AG09309 (cell line): ENCODE measurements around the gene ITGB7.
A peak's percentile ranks its signal among the peaks of the same experiment; 100 is the strongest.

Source experiments
- DNase-seq: peaks from one replicate; pipeline ENCODE4 v3.0.0-alpha.2; 2010; ENCODE audit warnings: low read depth
- H3K4me3 ChIP-seq: 2 replicates; pipeline ENCODE4 v1.5.1; 2011; ENCODE audit warnings: mild to moderate bottlenecking, low read depth, low read length, moderate library complexity; ENCODE audit not compliant: control insufficient read depth
- CTCF ChIP-seq: IDR thresholded peaks from 2 replicates; pipeline ENCODE4 v1.5.1; 2011; ENCODE audit warnings: mild to moderate bottlenecking, low read depth, low read length, inconsistent platforms; ENCODE audit not compliant: insufficient read depth, control insufficient read depth; ENCODE audit errors: missing control alignments

Gene ITGB7

DNA sequence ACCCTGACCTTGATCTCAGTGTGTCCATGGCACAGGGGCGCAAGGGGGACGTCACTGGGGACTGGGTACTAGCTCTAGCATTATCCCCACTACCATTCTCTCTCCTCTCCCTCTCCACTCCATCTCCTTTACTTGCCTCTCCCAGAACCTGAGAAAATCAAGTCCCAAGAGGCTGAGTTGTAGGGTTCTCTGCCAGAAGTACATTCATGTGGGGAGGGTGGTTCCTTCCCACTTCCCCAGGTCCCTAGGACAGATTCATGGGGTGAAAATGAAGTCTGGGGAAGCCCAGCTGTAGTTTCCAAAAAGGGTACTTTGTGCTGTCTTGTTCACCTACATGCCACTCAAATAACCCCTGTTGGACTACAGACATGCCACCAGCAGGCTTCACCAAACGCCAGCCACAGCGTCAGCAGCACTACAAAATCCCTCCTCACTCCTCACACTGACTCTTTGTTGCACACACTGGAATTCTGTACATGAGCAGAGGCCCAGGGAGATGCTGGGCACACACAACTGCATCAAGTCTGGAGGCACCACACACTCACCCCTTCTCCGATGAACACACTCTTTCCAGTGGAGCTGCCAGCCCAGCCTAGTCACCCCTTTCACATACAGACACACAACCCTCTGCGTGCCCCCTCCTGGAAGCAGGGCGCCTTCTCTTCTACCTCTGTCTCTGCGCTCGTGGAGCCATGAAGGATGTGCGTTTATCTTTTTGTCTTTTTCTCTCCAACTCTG is 18.0 kb upstream of the ITGB7 start:
- no peak overlapping the region for H3K4me3 ChIP-seq
- TF ChIP-seq CTCF: no peak
- no peak for DNase-seq

- peak; percentile 34 for TF ChIP-seq CTCF
- H3K4me3 ChIP-seq: no peak overlapping the region
- DNase-seq: no peak
These were observed 17.2 kb upstream of the ITGB7 start for GRCh38 chr12:53224061-53224896.

GRCh38 chr12:53223389-53224060 is 16.5 kb upstream of the ITGB7 start:
- DNase-seq: no peak
- no peak for TF ChIP-seq CTCF
- no peak overlapping the region for H3K4me3 ChIP-seq

- DNase-seq: no peak
- H3K4me3 ChIP-seq: no peak overlapping the region
- TF ChIP-seq CTCF: no peak
These were observed 15.8 kb upstream of the ITGB7 start for GRCh38 chr12:53222806-53223261.

DNA sequence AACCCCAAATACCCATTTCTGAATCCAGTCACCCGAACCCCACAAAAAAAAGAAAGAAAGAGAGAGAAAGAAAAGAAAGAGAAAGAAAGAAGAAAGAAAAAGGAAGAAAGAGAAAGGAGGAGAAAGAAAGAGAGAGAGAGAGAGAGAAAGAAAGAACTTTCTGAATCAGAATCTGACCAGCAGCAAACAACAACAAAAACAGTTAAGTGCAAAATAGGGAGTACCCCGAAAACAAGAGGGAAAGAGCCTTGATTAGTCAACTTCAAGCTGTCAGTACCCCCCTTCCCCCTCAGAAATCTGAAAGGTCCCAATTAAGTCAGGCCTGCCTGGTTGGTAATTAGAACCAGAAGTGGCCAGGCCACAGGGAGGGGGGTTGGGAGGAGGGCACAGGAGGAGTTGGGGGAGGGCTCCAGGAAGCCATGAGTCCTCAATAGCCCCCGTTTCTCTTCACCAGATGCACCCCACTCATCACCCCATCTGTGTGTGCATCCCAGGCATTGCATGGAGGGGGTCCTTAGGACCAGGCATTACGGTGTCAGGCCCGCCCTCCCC is 15.2 kb upstream of the ITGB7 start:
- peak overlapping the region; percentile 23 for H3K4me3 ChIP-seq
- no peak for TF ChIP-seq CTCF
- DNase-seq: no peak
